MCF 10A (cell line): Measurements from ENCODE around the gene FAM221B. TPM values are rescaled to one million over a fixed set of nuclear protein-coding genes. Genes with fewer than 3 reads are reported as not detected.
A peak's percentile ranks its signal among the peaks of the same experiment; 100 is the strongest.

Experiments
- BruUV-seq: library from RNA; stranded (reverse); fragments of 400-500 nt; replicated peaks from 2 replicates; lab custom pipeline; 2021; lab: Mats Ljungman, UMichigan
- CTCF ChIA-PET: fragments of 300-600 bp; sonication (Branson Sonifier 250); formaldehyde crosslinking; extraction: SDS; loops from one replicate; lab custom pipeline; 2021; ENCODE audit warnings: antibody characterized with exemption, inconsistent platforms; lab: Yijun Ruan, JAX
- POLR2A ChIA-PET: fragments of 300-600, 350-650 bp; sonication (Branson Sonifier 250); formaldehyde crosslinking; extraction: SDS; loops from one replicate; lab custom pipeline; 2020; ENCODE audit warnings: antibody characterized with exemption, inconsistent platforms; lab: Yijun Ruan, JAX
- DNase-seq: peaks from one replicate; pipeline ENCODE4 v3.0.0-alpha.2; 2018; ENCODE audit not compliant: unreplicated experiment
- H3K27ac Mint-ChIP-seq: one replicate; pipeline ENCODE4 v1.8.0; 2022; ENCODE audit warnings: mild to moderate bottlenecking, low read depth, mixed read lengths; ENCODE audit not compliant: unreplicated experiment
- H3K27me3 Mint-ChIP-seq: one replicate; pipeline ENCODE4 v1.8.0; 2022; ENCODE audit warnings: mixed read lengths; ENCODE audit not compliant: insufficient read depth, unreplicated experiment
- H3K36me3 Mint-ChIP-seq: one replicate; pipeline ENCODE4 v1.8.0; 2022; ENCODE audit warnings: mild to moderate bottlenecking, moderate library complexity, mixed read lengths; ENCODE audit not compliant: insufficient read depth, unreplicated experiment
- H3K4me1 Mint-ChIP-seq: one replicate; pipeline ENCODE4 v1.8.0; 2022; ENCODE audit warnings: mixed read lengths; ENCODE audit not compliant: insufficient read depth, unreplicated experiment
- H3K4me3 Mint-ChIP-seq: one replicate; pipeline ENCODE4 v1.8.0; 2022; ENCODE audit warnings: mild to moderate bottlenecking, moderate library complexity, mixed read lengths; ENCODE audit not compliant: unreplicated experiment
- H3K9me3 Mint-ChIP-seq: one replicate; pipeline ENCODE4 v1.8.0; 2022; ENCODE audit warnings: mixed read lengths; ENCODE audit not compliant: unreplicated experiment
- intact Hi-C: fragments of 100-400 bp; cut with micrococcal nuclease; formaldehyde crosslinking; loops from 2 replicates; pipeline ENCODE4 v1.14.1; 2022
- total RNA-seq: library from RNA; stranded (reverse); gene quantifications from 2 replicates; pipeline ENCODE4 v1.2.3, GENCODE V29; 2022
- TF ChIP-seq, protein P1 (sequence below): fragments of 200-600 bp; IDR thresholded peaks from one replicate; pipeline ENCODE4 v1.8.0; 2022; ENCODE audit warnings: antibody characterized with exemption, mild to moderate bottlenecking; ENCODE audit not compliant: unreplicated experiment

The FAM221B gene
- total RNA-seq, 1 experiment from 2014 or later: not detected

- BruUV-seq: no TSS peak
- no peaks in the 10 kb centered on the region for H3K9me3 Mint-ChIP-seq
- H3K27me3 Mint-ChIP-seq: peaks cover 6% of the 10 kb centered on the region
- no peak overlapping the region for H3K4me3 Mint-ChIP-seq
- H3K4me1 Mint-ChIP-seq: peaks cover 29% of the 10 kb centered on the region
- TF ChIP-seq, protein P1, sequence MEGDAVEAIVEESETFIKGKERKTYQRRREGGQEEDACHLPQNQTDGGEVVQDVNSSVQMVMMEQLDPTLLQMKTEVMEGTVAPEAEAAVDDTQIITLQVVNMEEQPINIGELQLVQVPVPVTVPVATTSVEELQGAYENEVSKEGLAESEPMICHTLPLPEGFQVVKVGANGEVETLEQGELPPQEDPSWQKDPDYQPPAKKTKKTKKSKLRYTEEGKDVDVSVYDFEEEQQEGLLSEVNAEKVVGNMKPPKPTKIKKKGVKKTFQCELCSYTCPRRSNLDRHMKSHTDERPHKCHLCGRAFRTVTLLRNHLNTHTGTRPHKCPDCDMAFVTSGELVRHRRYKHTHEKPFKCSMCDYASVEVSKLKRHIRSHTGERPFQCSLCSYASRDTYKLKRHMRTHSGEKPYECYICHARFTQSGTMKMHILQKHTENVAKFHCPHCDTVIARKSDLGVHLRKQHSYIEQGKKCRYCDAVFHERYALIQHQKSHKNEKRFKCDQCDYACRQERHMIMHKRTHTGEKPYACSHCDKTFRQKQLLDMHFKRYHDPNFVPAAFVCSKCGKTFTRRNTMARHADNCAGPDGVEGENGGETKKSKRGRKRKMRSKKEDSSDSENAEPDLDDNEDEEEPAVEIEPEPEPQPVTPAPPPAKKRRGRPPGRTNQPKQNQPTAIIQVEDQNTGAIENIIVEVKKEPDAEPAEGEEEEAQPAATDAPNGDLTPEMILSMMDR: no peak
- CTCF ChIA-PET: interaction anchor here (0.9 to 1.9 kb wide), 4 partner anchors 9 to 59 kb away, joined by 3 to 6 read pairs (median 5); no protein-coding TSS in a partner anchor
- no peak overlapping the region for H3K27ac Mint-ChIP-seq
- intact Hi-C loops: no loop called here
- DNase-seq: no peak
- POLR2A ChIA-PET: interaction anchor here (0.6 to 0.9 kb wide), 3 partner anchors 9 to 80 kb away, joined by 3 to 5 read pairs (median 3); partner anchors contain the start of gene HINT2
- H3K36me3 Mint-ChIP-seq: no peaks in the 10 kb centered on the region
Observed at GRCh38 chr9:35822926-35823325, 5.6 kb downstream of the FAM221B start.

DNA sequence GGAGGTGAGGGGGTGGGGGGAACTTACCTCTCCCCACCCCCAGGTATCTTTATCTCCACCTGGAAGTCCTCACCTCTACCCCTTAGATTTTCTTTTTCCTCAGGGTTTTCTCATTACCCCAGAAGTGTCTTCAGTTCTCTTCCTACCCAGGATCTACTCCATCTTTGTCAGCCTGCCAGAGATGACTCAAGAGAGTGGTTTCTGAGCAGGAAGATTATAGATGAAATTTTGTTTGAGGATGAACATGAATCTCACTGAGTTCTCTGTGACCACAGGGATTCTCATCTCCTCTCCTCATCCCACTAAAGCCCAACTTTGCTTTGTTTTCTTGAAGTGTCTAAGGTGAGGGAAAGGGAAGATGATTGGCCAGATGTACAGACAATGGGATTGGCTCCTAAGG, 8.5 kb downstream of the FAM221B start:
- Mint-ChIP-seq H3K4me1 (peaks cover 13% of the 10 kb centered on the region), H3K4me3 (no peak overlapping the region), H3K27ac (no peak overlapping the region), H3K9me3 (no peaks in the 10 kb centered on the region), H3K36me3 (no peaks in the 10 kb centered on the region), H3K27me3 (peaks cover 11% of the 10 kb centered on the region)
- intact Hi-C loops: no loop called here
- POLR2A ChIA-PET: interaction anchor here (0.6 kb wide), 1 partner anchor 1076 kb away, joined by 3 read pairs; no protein-coding TSS in a partner anchor
- TF ChIP-seq, protein P1: no peak
- peak; percentile 55 for DNase-seq
- no TSS peak for BruUV-seq
- CTCF ChIA-PET: interaction anchor here (1.0 to 1.4 kb wide), 2 partner anchors 30 to 134 kb away, joined by 4 to 5 read pairs; no protein-coding TSS in a partner anchor

DNA sequence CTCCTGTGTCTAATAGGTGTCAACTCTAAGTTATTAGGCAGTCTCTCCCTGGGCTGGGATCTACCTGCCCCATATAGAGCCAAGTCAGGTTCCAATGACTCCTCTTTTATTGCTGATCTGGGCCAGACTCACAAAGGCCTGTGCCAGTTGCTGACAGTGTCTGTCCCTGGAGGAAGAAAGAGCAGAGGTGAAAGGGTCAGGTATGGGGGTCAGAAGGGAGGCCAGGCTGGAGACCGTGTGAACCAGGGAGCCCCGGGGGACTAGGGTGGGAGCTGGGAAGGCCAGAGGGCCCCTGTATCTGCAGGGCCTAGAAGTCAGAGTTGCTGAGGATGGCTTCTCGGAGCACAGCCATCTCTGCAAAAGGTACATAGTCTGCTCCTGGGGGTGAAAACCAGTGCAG, 10.2 kb downstream of the FAM221B start:
- Mint-ChIP-seq H3K9me3 (no peaks in the 10 kb centered on the region), H3K27me3 (peaks cover 11% of the 10 kb centered on the region), H3K36me3 (no peaks in the 10 kb centered on the region), H3K4me1 (peaks cover 21% of the 10 kb centered on the region), H3K4me3 (no peak overlapping the region), H3K27ac (no peak overlapping the region)
- intact Hi-C loops: no loop called here
- ChIA-PET CTCF (no interaction called here), POLR2A (no interaction called here)
- BruUV-seq: no TSS peak
- DNase-seq: no peak
- TF ChIP-seq, protein P1: no peak

DNA sequence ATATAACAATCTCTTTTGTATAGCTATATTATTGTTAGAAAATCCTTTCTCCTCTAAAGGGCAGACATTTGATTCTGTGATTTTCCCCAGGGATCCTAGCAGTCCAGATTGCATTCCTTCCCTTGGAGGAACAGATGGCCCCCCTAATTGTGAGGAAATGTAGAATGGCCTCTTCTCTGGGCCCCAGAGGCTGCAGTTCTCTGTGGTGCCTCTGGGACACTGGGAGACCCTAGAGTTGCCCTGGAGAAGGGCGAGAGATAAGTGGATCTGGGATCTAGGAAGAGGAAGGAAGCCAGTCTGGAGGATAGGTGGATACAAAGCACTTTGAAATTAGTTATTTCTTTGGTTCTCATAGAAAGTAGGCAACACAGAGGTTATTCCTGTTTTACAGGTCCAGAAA, 11.8 kb downstream of the FAM221B start:
- no peak overlapping the region for H3K27ac Mint-ChIP-seq
- H3K9me3 Mint-ChIP-seq: no peaks in the 10 kb centered on the region
- TF ChIP-seq, protein P1: no peak
- peak overlapping the region; percentile 87 for H3K4me3 Mint-ChIP-seq
- DNase-seq: no peak
- H3K36me3 Mint-ChIP-seq: no peaks in the 10 kb centered on the region
- H3K27me3 Mint-ChIP-seq: peaks cover 11% of the 10 kb centered on the region
- intact Hi-C loops: no loop called here
- peaks cover 26% of the 10 kb centered on the region for H3K4me1 Mint-ChIP-seq
- CTCF ChIA-PET: interaction anchor here (0.7 to 1.5 kb wide), 3 partner anchors 10 to 572 kb away, joined by 3 to 7 read pairs (median 3); no protein-coding TSS in a partner anchor
- POLR2A ChIA-PET: interaction anchor here (1.0 kb wide), 1 partner anchor 12 kb away, joined by 3 read pairs; the partner anchor contains the start of genes FAM221B and TMEM8B
- BruUV-seq: no TSS peak
